SU-DHL-6 (cell line): ENCODE results near the gene PROSER1.
"Not testable (repeated sequence)": the region's sequence is repeated elsewhere in the genome, so short reads cannot be mapped to it uniquely, and the experiment has no call there.

Experiments used
- H2AFZ ChIP-seq: fragments of 200-600 bp; sonication (generic); 2 replicates; pipeline ENCODE4 v1.6.1; 2014; ENCODE audit warnings: low read depth, mild to moderate bottlenecking, moderate library complexity, mixed read lengths, antibody characterized with exemption, low read length; ENCODE audit not compliant: severe bottlenecking
- H3F3A ChIP-seq: fragments of 200-600 bp; shearing (Covaris generic); 2 replicates; pipeline ENCODE4 v1.6.0; 2016; ENCODE audit warnings: antibody characterized with exemption, mild to moderate bottlenecking; ENCODE audit not compliant: insufficient read depth
- H3K27ac ChIP-seq: fragments of 200-600 bp; sonication (generic); 2 replicates; pipeline ENCODE4 v1.5.1; 2016; ENCODE audit warnings: low read depth, mild to moderate bottlenecking, low read length, moderate library complexity, mixed read lengths
- H3K27me3 ChIP-seq: fragments of 200-600 bp; sonication (generic), shearing (Covaris generic); 2 replicates; pipeline ENCODE4 v1.6.0; 2014; ENCODE audit warnings: mild to moderate bottlenecking, low read length
- H3K36me3 ChIP-seq: fragments of 200-600 bp; sonication (generic); 2 replicates; pipeline ENCODE4 v1.6.1; 2014; ENCODE audit warnings: mild to moderate bottlenecking, low read length, mixed read lengths
- H3K4me2 ChIP-seq: fragments of 300-600, 200-600 bp; shearing (Covaris generic), sonication (generic); 2 replicates; pipeline ENCODE4 v1.6.0; 2014; ENCODE audit warnings: low read length, low read depth, mild to moderate bottlenecking; ENCODE audit not compliant: poor library complexity, severe bottlenecking
- H3K4me3 ChIP-seq: fragments of 200-600 bp; sonication (generic); 2 replicates; pipeline ENCODE4 v1.5.1; 2014; ENCODE audit warnings: antibody characterized with exemption, low read length, mild to moderate bottlenecking, mixed read lengths; ENCODE audit not compliant: insufficient read depth, poor library complexity, severe bottlenecking
- H3K79me2 ChIP-seq: fragments of 200-600 bp; sonication (generic); 2 replicates; pipeline ENCODE4 v1.6.1; 2014; ENCODE audit warnings: mild to moderate bottlenecking, low read length, moderate library complexity; ENCODE audit not compliant: insufficient read depth
- H3K9ac ChIP-seq: fragments of 200-600 bp; sonication (generic); 2 replicates; pipeline ENCODE4 v1.7.0; 2014; ENCODE audit warnings: mild to moderate bottlenecking, low read length
- H3K9me2 ChIP-seq: fragments of 200-600 bp; sonication (generic); replicated peaks from 2 replicates; pipeline ENCODE4 v1.6.1; 2014; ENCODE audit warnings: low read length; ENCODE audit not compliant: insufficient read depth
- H3K9me3 ChIP-seq: fragments of 200-600 bp; sonication (generic); 2 replicates; pipeline ENCODE4 v1.6.1; 2014; ENCODE audit warnings: low read length, mixed read lengths; ENCODE audit not compliant: insufficient read depth
- H4K20me1 ChIP-seq: fragments of 200-600 bp; sonication (generic); 2 replicates; pipeline ENCODE4 v1.6.1; 2014; ENCODE audit warnings: low read depth, mild to moderate bottlenecking, antibody characterized with exemption, low read length, moderate library complexity, mixed read lengths
- CTCF ChIP-seq: fragments of 200-600 bp; sonication (generic); IDR thresholded peaks from one replicate; pipeline ENCODE4 v1.5.1; 2017; ENCODE audit warnings: antibody characterized with exemption, mild to moderate bottlenecking, low read length, moderate library complexity; ENCODE audit not compliant: insufficient read depth, poor library complexity, severe bottlenecking
- EZH2phosphoT487 ChIP-seq: fragments of 200-600 bp; sonication (generic), shearing (Covaris generic); conservative IDR thresholded peaks from 2 replicates; pipeline ENCODE4 v1.6.1; 2018; ENCODE audit warnings: mild to moderate bottlenecking, antibody characterized with exemption, low read length, moderate library complexity, mixed read lengths

The PROSER1 gene

GRCh38 chr13:39037880-39038568 is at the start of gene PROSER1, which contains the start of gene NHLRC3:
Gene PROSER1 (minus strand): TSS chr13:39038089. CDS start chr13:39037242, 847 bp downstream.
Gene NHLRC3 (plus strand): TSS chr13:39038456. CDS start chr13:39038640, 184 bp downstream.
- peaks cover 24% of the 10 kb centered on the region; the same call in 1 of the 2 replicates for H3F3A ChIP-seq
- no peaks in the 10 kb centered on the region for H4K20me1 ChIP-seq
- peaks cover 12% of the 10 kb centered on the region for H3K36me3 ChIP-seq
- H3K27ac ChIP-seq, result peak within 1 kb of the TSS; percentile 86
- H3K79me2 ChIP-seq, result peaks cover 50% of the 10 kb centered on the region
- H3K9me2 ChIP-seq, result no peaks in the 10 kb centered on the region
- H2AFZ ChIP-seq, result peak within 1 kb of the TSS; percentile 83
- H3K4me3 ChIP-seq, result peak within 1 kb of the TSS; percentile 96
- H3K4me2 ChIP-seq, result peak within 1 kb of the TSS; percentile 83
- no peak for TF ChIP-seq EZH2phosphoT487
- no peak for TF ChIP-seq CTCF
- no peaks in the 10 kb centered on the region for H3K9me3 ChIP-seq
- no peaks in the 10 kb centered on the region for H3K27me3 ChIP-seq
- peak within 1 kb of the TSS; percentile 68 for H3K9ac ChIP-seq

DNA sequence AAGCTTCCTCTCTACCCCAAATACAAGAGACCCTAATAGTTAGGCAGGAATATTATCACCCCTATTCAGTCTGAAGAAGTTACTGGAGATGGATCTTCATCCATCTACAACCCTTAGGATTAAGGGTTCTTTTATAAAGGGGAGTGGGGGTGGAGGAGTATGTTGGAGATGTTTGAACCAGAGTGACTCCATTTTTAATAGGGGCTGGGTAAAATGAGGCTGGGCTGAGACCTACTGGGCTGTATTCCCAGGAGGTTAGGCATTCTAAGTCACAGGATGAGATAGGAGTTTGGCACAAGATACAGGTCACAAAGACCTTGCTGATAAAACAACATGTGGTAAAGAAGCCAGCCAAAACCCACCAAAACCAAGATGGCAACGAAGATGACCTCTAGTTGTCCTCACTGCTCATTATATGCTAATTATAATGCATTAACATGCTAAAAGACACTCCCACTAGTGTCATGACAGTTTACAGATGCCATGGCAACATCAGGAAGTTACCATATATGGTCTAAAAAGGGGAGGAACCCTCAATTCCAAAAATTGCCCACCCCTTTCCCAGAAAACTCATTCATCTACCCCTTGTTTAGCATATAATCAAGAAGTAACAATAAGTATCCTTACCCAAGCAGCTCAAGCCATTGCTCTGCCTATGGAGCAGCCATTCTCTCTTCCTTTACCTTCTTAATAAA is 48.5 kb upstream of the PROSER1 start:
- H3K4me2 ChIP-seq, H3K9me2 ChIP-seq, H3F3A ChIP-seq, H3K4me3 ChIP-seq, H4K20me1 ChIP-seq, H3K9ac ChIP-seq, H3K36me3 ChIP-seq, H3K27me3 ChIP-seq, H3K27ac ChIP-seq, H2AFZ ChIP-seq, H3K9me3 ChIP-seq, H3K79me2 ChIP-seq: not testable (repeated sequence)

GRCh38 chr13:39073983-39074382 is 36.1 kb upstream of the PROSER1 start:
- TF ChIP-seq CTCF (no peak), EZH2phosphoT487 (no peak)
- H3K9me2 ChIP-seq, result no peaks in the 10 kb centered on the region

GRCh38 chr13:39072842-39073241 is 35.0 kb upstream of the PROSER1 start:
- H3K27ac ChIP-seq, result no peak overlapping the region
- no peak overlapping the region for H3K4me3 ChIP-seq
- H3K27me3 ChIP-seq, result no peaks in the 10 kb centered on the region
- H3K9ac ChIP-seq, result no peak overlapping the region
- no peak overlapping the region for H2AFZ ChIP-seq
- H3K9me2 ChIP-seq, result no peaks in the 10 kb centered on the region
- no peak for TF ChIP-seq EZH2phosphoT487
- no peak for TF ChIP-seq CTCF
- no peaks in the 10 kb centered on the region for H4K20me1 ChIP-seq
- H3K36me3 ChIP-seq, result no peaks in the 10 kb centered on the region
- no peaks in the 10 kb centered on the region for H3F3A ChIP-seq
- no peaks in the 10 kb centered on the region for H3K9me3 ChIP-seq
- no peaks in the 10 kb centered on the region for H3K79me2 ChIP-seq
- H3K4me2 ChIP-seq, result no peak overlapping the region

More at GRCh38 chr13:39073983-39074382, 36.1 kb upstream of the PROSER1 start:
- no peaks in the 10 kb centered on the region for H3K9me3 ChIP-seq
- no peaks in the 10 kb centered on the region for H3K79me2 ChIP-seq
- H3K27ac ChIP-seq, result no peak overlapping the region
- H3K4me3 ChIP-seq, result no peak overlapping the region
- no peaks in the 10 kb centered on the region for H3K27me3 ChIP-seq
- H4K20me1 ChIP-seq, result no peaks in the 10 kb centered on the region
- no peak overlapping the region for H3K4me2 ChIP-seq
- no peaks in the 10 kb centered on the region for H3K36me3 ChIP-seq
- H3K9ac ChIP-seq, result no peak overlapping the region
- no peaks in the 10 kb centered on the region for H3F3A ChIP-seq
- no peak overlapping the region for H2AFZ ChIP-seq
